ENCODE results near the gene SLC12A2.

- TF ChIP-seq CTCF (IDR thresholded peaks at IDR 0.05) = no peak
- no peak for TF ChIP-seq POLR2A (IDR thresholded peaks at IDR 0.05)
Observed at GRCh38 chr5:128216285-128216684, 132.7 kb downstream of the SLC12A2 start.
